GM23338 (cell line): ENCODE data around the gene MPP1. TPM values are rescaled to one million over a fixed set of nuclear protein-coding genes. Genes with fewer than 3 reads are reported as not detected.

Experiments used
- ATAC-seq: fragments of 200-7000 bp; cut with Tn5 transposase; 3 replicates; pipeline ENCODE4 v1.9.1; 2020
- DNase-seq: peaks from one replicate; pipeline ENCODE4 v3.0.0-alpha.2; 2015; ENCODE audit warnings: low spot score
- H2AFZ ChIP-seq: fragments of 200-600 bp; sonication (generic); 2 replicates; pipeline ENCODE4 v1.8.0; 2016; ENCODE audit warnings: antibody characterized with exemption, mild to moderate bottlenecking, moderate library complexity
- H3F3A ChIP-seq: fragments of 200-600 bp; sonication (generic); replicated peaks from 2 replicates; pipeline ENCODE4 v1.8.0; 2017; ENCODE audit warnings: antibody characterized with exemption, mixed run types, low read depth
- H3K27ac ChIP-seq: fragments of 200-600 bp; sonication (generic); 2 replicates; pipeline ENCODE4 v1.6.1; 2016; ENCODE audit warnings: low read depth
- H3K27me3 ChIP-seq: fragments of 200-600 bp; sonication (generic); 2 replicates; pipeline ENCODE4 v1.8.0; 2016; ENCODE audit warnings: mild to moderate bottlenecking, mixed run types, moderate library complexity; ENCODE audit not compliant: insufficient read depth
- H3K36me3 ChIP-seq: fragments of 200-600 bp; sonication (generic); 2 replicates; pipeline ENCODE4 v1.8.0; 2016; ENCODE audit warnings: mild to moderate bottlenecking; ENCODE audit not compliant: insufficient read depth
- H3K4me1 ChIP-seq: fragments of 200-600 bp; sonication (generic); 2 replicates; pipeline ENCODE4 v1.8.0; 2016; ENCODE audit warnings: mild to moderate bottlenecking, moderate library complexity; ENCODE audit not compliant: insufficient read depth
- H3K4me2 ChIP-seq: fragments of 200-600 bp; sonication (generic); 2 replicates; pipeline ENCODE4 v1.7.1; 2017; ENCODE audit warnings: mixed run types
- H3K4me3 ChIP-seq: fragments of 200-600 bp; sonication (generic); 2 replicates; pipeline ENCODE4 v1.6.1; 2016; ENCODE audit warnings: mixed run types
- H3K79me2 ChIP-seq: fragments of 200-600 bp; sonication (generic); replicated peaks from 2 replicates; pipeline ENCODE4 v1.8.0; 2017; ENCODE audit warnings: mild to moderate bottlenecking; ENCODE audit not compliant: insufficient read depth
- H3K9me2 ChIP-seq: fragments of 200-600 bp; sonication (generic); 2 replicates; pipeline ENCODE4 v1.8.0; 2017; ENCODE audit not compliant: insufficient read depth
- H4K20me1 ChIP-seq: fragments of 200-600 bp; sonication (generic); replicated peaks from 2 replicates; pipeline ENCODE4 v1.8.0; 2017; ENCODE audit warnings: mild to moderate bottlenecking; ENCODE audit not compliant: insufficient read depth
- H3K27ac Mint-ChIP-seq: 2 replicates; pipeline ENCODE4 v1.8.0; 2020; ENCODE audit warnings: inconsistent platforms, mild to moderate bottlenecking, moderate library complexity, mixed read lengths
- H3K27me3 Mint-ChIP-seq: 3 replicates; pipeline ENCODE4 v1.8.0; 2022; ENCODE audit warnings: low read depth, mild to moderate bottlenecking, moderate library complexity, mixed read lengths, inconsistent platforms; ENCODE audit not compliant: insufficient read depth, poor library complexity
- H3K36me3 Mint-ChIP-seq: 3 replicates; pipeline ENCODE4 v1.8.0; 2021; ENCODE audit warnings: low read depth, mild to moderate bottlenecking, inconsistent platforms, moderate library complexity, mixed read lengths
- H3K4me1 Mint-ChIP-seq: 3 replicates; pipeline ENCODE4 v1.8.0; 2020; ENCODE audit warnings: mild to moderate bottlenecking, inconsistent platforms, mixed read lengths
- H3K4me3 Mint-ChIP-seq: 3 replicates; pipeline ENCODE4 v1.8.0; 2021; ENCODE audit warnings: moderate library complexity, mild to moderate bottlenecking, inconsistent platforms, mixed read lengths
- H3K9me3 Mint-ChIP-seq: 3 replicates; pipeline ENCODE4 v1.8.0; 2020; ENCODE audit warnings: moderate library complexity, mild to moderate bottlenecking, inconsistent platforms, mixed read lengths
- ETS1 ChIP-seq: IDR thresholded peaks from 2 replicates; pipeline ENCODE4 v1.6.1; 2016; ENCODE audit warnings: antibody characterized with exemption
- EZH2 ChIP-seq: fragments of 200-600 bp; sonication (generic); IDR thresholded peaks from one replicate; pipeline ENCODE4 v1.8.0; 2017; ENCODE audit warnings: antibody characterized with exemption, mild to moderate bottlenecking, low read depth; ENCODE audit not compliant: unreplicated experiment
- JUNB ChIP-seq: IDR thresholded peaks from one replicate; pipeline ENCODE4 v1.6.1; 2016; ENCODE audit warnings: antibody characterized with exemption; ENCODE audit not compliant: unreplicated experiment
- POLR2AphosphoS5 ChIP-seq: IDR thresholded peaks from 2 replicates; pipeline ENCODE4 v1.6.1; 2016; ENCODE audit warnings: antibody characterized with exemption, low read depth
- REST ChIP-seq: IDR thresholded peaks from one replicate; pipeline ENCODE4 v1.6.1; 2018; ENCODE audit warnings: antibody characterized with exemption; ENCODE audit not compliant: unreplicated experiment
- ZNF114 ChIP-seq: fragments of 250-450 bp; sonication (Bioruptor Pico); IDR thresholded peaks from 2 replicates; pipeline ENCODE4 v1.5.0; 2020; ENCODE audit warnings: mild to moderate bottlenecking, moderate library complexity
- ZNF331 ChIP-seq: fragments of 250-450 bp; sonication (Bioruptor Pico); IDR thresholded peaks from 2 replicates; pipeline ENCODE4 v1.5.0; 2020; ENCODE audit warnings: low read depth, mild to moderate bottlenecking, moderate library complexity
- ZNF462 ChIP-seq: fragments of 250-450 bp; sonication (Bioruptor Pico); IDR thresholded peaks from 2 replicates; pipeline ENCODE4 v1.5.0; 2020; ENCODE audit warnings: mild to moderate bottlenecking, moderate library complexity
- polyA plus RNA-seq: library from polyadenylated mRNA; unstranded; fragments of >200 nt; fragmentation: Nextera tagmentation; extraction: Ambion mirVana; gene quantifications from 2 replicates; pipeline ENCODE4 v1.2.1, GENCODE V29; 2016
- total RNA-seq: library from RNA; depleted of rRNA; stranded (reverse); fragments of >200 nt; shearing (Covaris generic); gene quantifications from 2 replicates; pipeline ENCODE4 v1.2.3, GENCODE V29; 2014

The MPP1 gene
- total and polyA plus RNA-seq, 2 experiments from 2014 or later: 18.7 to 27.2 TPM

GRCh38 chrX:154762537-154763296 is 42.6 kb downstream of the MPP1 start, which contains the start of gene DKC1:
TSS of gene DKC1 (plus strand) at chrX:154762864. CDS start at chrX:154762966, 102 bp downstream.
- H3K36me3 ChIP-seq: peaks cover 31% of the 10 kb centered on the region; the same call in 1 of the 2 replicates
- H3K79me2 ChIP-seq: peaks cover 35% of the 10 kb centered on the region
- DNase-seq: peak; percentile 92
- peak within 1 kb of the TSS; percentile 82 for H3K4me2 ChIP-seq
- no peak within 1 kb of the TSS for H2AFZ ChIP-seq
- Mint-ChIP-seq H3K36me3 (peaks cover 40% of the 10 kb centered on the region), H3K4me3 (peak within 1 kb of the TSS; percentile 87), H3K4me1 (peaks cover 10% of the 10 kb centered on the region; the same call in 1 of the 3 replicates), H3K27me3 (no peaks in the 10 kb centered on the region), H3K27ac (peak within 1 kb of the TSS; percentile 96), H3K9me3 (no peaks in the 10 kb centered on the region)
- peak within 1 kb of the TSS; percentile 98 for H3K27ac ChIP-seq
- peak within 1 kb of the TSS; percentile 73 for H3K4me3 ChIP-seq
- peaks cover 4% of the 10 kb centered on the region; the same call in 1 of the 2 replicates for H4K20me1 ChIP-seq
- peaks cover 8% of the 10 kb centered on the region; the same call in 1 of the 2 replicates for H3K4me1 ChIP-seq
- peak; percentile 77 for TF ChIP-seq POLR2AphosphoS5
- TF ChIP-seq ZNF331 (CRISPR knock-in tag): no peak
- no peak for TF ChIP-seq ZNF462 (CRISPR knock-in tag)
- TF ChIP-seq JUNB: no peak
- TF ChIP-seq REST: no peak
- TF ChIP-seq EZH2: no peak
- 0 out of 2 replicates have a peak, but pooled peaks have one; percentile 10 for TF ChIP-seq ETS1
- TF ChIP-seq ZNF114 (CRISPR knock-in tag): no peak
- no peaks in the 10 kb centered on the region for H3K9me2 ChIP-seq
- no peaks in the 10 kb centered on the region for H3K27me3 ChIP-seq
- ATAC-seq: peak; percentile 91
- H3F3A ChIP-seq: no peaks in the 10 kb centered on the region
